Body of pancreas (tissue), 4 donors: ENCODE results near the gene ZBTB37.

Experiments used
- CTCF ChIP-seq, 7 experiments: fragments of 450-650 bp in 4 of 7; fragments of 200-600 bp in 3 of 7; sonication (generic) in 3 of 7; IDR thresholded peaks; one replicate each; pipeline ENCODE4 v1.5.1; 2016 to 2019; ENCODE audit warnings: antibody characterized with exemption in 7 of 7
- POLR2A ChIP-seq, 3 donors: fragments of 450-650 bp; IDR thresholded peaks; one replicate each; pipeline ENCODE4 v1.6.1; 2016; ENCODE audit warnings: antibody characterized with exemption in 3 of 3, mild to moderate bottlenecking in 2 of 3

GRCh38 chr1:173886746-173887611, 18.8 kb downstream of the ZBTB37 start:
- TF ChIP-seq CTCF (IDR thresholded peaks at IDR 0.05) (no peak), POLR2A (IDR thresholded peaks at IDR 0.05) (no peak)
